Measurements from ENCODE around the gene MAP3K10.
"Not testable (repeated sequence)": the region's sequence is repeated elsewhere in the genome, so short reads cannot be mapped to it uniquely, and the experiment has no call there.

MAP3K10 gene

DNA sequence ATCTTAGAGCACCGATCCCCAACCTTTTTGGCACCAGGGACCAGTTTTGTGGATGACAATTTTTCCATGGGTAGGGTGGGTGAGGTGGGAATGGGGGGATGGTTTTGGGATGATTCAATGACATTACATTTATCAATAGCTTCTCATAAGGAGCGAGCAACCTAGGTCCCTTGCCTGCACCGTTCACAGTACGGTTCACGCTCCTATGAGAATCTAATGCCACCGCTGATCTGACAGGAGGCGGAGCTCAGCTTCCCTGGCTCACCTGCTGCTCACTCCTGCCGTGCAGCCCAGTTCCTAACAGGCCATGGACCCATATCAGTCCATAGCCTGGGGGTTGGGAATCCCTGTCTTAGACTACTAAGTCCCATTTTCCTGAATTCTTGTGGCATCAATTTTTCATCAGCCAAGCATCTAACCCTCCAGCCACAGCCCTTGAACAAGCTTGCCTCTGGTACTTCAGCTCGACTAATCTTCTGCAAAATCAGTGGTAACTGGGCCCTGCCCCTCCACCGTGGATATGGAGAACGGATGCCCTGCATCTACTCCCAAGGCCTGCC, 37.0 kb upstream of the MAP3K10 start:
- Histone ChIP-seq H3K27me3 (ENCODE audit: insufficient read depth, low read length) (no peaks in the 10 kb centered on the region), H3K36me3 (ENCODE audit: insufficient read depth, low read length) (no peaks in the 10 kb centered on the region), H3K9ac (ENCODE audit: low read depth, low read length) (no peak overlapping the region), H3K27ac (ENCODE audit: low read depth, low read length) (no peak overlapping the region), H3K9me3 (ENCODE audit: insufficient read depth, low read depth, low read length) (no peaks in the 10 kb centered on the region), H3K4me1 (ENCODE audit: insufficient read depth, low read length) (no peaks in the 10 kb centered on the region), H3K4me3 (ENCODE audit: low read length) (no peak overlapping the region)
- 88% methylated on average over 11 of the region's 11 CpGs for WGBS

DNA sequence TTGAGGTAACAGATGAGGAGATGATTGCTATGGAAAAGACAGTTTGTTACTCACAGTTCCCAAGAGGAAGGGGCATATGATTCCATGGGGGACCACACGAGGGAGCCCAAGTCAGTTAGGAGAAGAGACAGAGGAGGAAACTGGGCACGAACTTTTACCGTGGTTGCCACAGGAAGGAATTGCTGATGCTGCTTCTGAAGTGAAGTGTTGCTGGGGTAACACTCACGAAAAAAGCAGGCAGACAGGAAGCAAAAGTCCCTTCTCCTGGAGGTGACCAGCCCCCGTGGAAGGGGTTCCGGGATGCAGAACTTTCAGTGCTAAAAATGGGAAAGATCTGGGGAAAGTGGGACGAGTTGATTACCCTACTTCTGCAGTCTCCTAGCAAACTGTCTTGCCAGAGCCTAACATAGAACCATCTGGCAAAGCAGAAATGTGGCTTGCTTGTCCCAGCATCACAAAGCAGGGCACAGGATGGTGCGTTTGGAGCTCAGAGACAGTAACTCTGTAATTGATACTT, 35.4 kb upstream of the MAP3K10 start:
- 61% methylated on average over 8 of the region's 8 CpGs for WGBS
- no peak overlapping the region for H3K27ac ChIP-seq (ENCODE audit: low read depth, low read length)

GRCh38 chr19:40157059-40157458, 34.2 kb upstream of the MAP3K10 start:
- H3K9ac ChIP-seq (ENCODE audit: low read depth, low read length) = no peak overlapping the region
- no peak overlapping the region for H3K27ac ChIP-seq (ENCODE audit: low read depth, low read length)
- H3K4me1 ChIP-seq (ENCODE audit: insufficient read depth, low read length) = no peaks in the 10 kb centered on the region
- no peak overlapping the region for H3K4me3 ChIP-seq (ENCODE audit: low read length)
- H3K9me3 ChIP-seq (ENCODE audit: insufficient read depth, low read depth, low read length) = no peaks in the 10 kb centered on the region
- 82% methylated on average over 6 of the region's 6 CpGs for WGBS
- H3K36me3 ChIP-seq (ENCODE audit: insufficient read depth, low read length) = no peaks in the 10 kb centered on the region
- H3K27me3 ChIP-seq (ENCODE audit: insufficient read depth, low read length) = no peaks in the 10 kb centered on the region

More for the DNA sequence above, 35.4 kb upstream of the MAP3K10 start:
- Histone ChIP-seq H3K9ac (ENCODE audit: low read depth, low read length) (no peak overlapping the region), H3K9me3 (ENCODE audit: insufficient read depth, low read depth, low read length) (no peaks in the 10 kb centered on the region), H3K27me3 (ENCODE audit: insufficient read depth, low read length) (no peaks in the 10 kb centered on the region), H3K4me1 (ENCODE audit: insufficient read depth, low read length) (no peaks in the 10 kb centered on the region), H3K4me3 (ENCODE audit: low read length) (no peak overlapping the region), H3K36me3 (ENCODE audit: insufficient read depth, low read length) (no peaks in the 10 kb centered on the region)

DNA sequence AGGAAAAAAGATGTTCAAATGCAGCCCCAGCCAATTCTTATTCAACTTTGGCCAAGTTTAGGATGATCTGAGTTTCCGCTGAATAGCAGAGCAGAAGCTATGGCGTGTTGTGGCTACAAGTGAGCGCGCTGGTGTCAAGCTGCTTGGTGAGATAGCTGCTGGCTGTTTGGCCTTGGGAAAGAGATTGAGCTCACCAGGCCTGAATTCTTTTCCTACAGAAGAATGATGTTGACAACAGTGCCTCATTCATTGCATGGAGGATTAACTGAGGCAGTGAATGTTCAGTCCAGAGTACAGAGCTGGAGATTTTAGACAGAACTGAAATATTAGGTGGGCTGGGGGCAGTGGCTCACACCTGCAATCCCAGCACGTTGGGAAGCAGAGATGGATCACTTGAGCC, 31.5 kb upstream of the MAP3K10 start:
- Histone ChIP-seq H3K27ac (ENCODE audit: low read depth, low read length) (no peak overlapping the region), H3K27me3 (ENCODE audit: insufficient read depth, low read length) (no peaks in the 10 kb centered on the region), H3K9me3 (ENCODE audit: insufficient read depth, low read depth, low read length) (no peaks in the 10 kb centered on the region), H3K4me1 (ENCODE audit: insufficient read depth, low read length) (no peaks in the 10 kb centered on the region), H3K9ac (ENCODE audit: low read depth, low read length) (no peak overlapping the region), H3K4me3 (ENCODE audit: low read length) (no peak overlapping the region), H3K36me3 (ENCODE audit: insufficient read depth, low read length) (no peaks in the 10 kb centered on the region)
- WGBS = 93% methylated on average over 5 of the region's 5 CpGs

DNA sequence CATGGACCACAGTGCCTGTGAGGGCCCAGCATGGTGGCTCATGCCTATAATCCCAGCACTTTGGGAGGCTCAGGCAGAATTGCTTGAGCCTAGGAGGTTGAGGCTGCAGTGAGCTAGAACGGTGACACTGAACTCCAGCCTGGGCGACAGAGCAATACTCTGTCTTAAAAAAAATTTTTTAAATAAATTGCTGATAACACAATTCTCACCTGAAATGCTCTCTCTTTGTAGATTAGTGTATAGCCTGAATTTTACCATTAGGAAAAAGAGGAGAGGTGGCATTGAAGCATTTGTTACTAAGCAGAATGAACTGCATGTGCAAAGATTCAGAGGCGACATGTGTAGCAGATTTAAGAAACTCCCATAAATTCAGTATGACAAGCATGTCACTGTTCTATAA, 29.1 kb upstream of the MAP3K10 start:
- no peak overlapping the region for H3K9ac ChIP-seq (ENCODE audit: low read depth, low read length)
- H3K27ac ChIP-seq (ENCODE audit: low read depth, low read length) = no peak overlapping the region
- no peaks in the 10 kb centered on the region for H3K9me3 ChIP-seq (ENCODE audit: insufficient read depth, low read depth, low read length)
- 0 out of 2 replicates have a peak, but pooled peaks cover 3% of the 10 kb centered on the region for H3K4me1 ChIP-seq (ENCODE audit: insufficient read depth, low read length)
- no peak overlapping the region for H3K4me3 ChIP-seq (ENCODE audit: low read length)
- H3K27me3 ChIP-seq (ENCODE audit: insufficient read depth, low read length) = no peaks in the 10 kb centered on the region
- 95% methylated on average over 3 of the region's 3 CpGs for WGBS
- H3K36me3 ChIP-seq (ENCODE audit: insufficient read depth, low read length) = no peaks in the 10 kb centered on the region

DNA sequence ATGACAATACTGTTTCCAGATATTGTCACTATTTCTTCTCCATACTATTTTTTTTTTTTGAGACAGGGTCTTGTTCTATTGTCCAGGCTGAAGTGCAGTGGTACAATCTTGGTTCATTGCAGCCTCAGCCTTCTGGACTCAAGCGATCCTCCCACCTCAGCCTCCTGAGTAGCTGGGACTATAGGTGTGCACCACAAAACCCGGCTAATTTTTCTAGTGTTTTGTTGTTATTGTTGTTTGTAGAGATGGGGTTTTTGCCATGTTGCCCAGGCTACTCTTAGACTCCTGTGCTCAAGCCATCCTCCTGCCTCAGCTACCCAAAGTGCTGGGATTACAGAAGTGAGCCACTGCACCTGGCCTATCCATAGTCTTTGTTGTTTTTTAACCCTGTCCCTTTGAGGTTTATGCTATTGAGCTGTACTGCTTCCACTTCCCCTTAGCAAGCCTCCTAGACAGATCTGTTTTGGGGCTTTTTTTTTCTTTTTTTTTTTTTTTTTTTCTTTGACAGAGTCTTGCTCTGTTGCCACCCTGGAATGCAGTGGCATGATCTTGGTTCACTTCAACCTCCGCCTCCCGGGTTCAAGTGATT, 27.6 kb upstream of the MAP3K10 start:
- Histone ChIP-seq H3K36me3 (ENCODE audit: insufficient read depth, low read length) (no peaks in the 10 kb centered on the region), H3K4me1 (ENCODE audit: insufficient read depth, low read length) (0 out of 2 replicates have a peak, but pooled peaks cover 3% of the 10 kb centered on the region), H3K4me3 (ENCODE audit: low read length) (no peak overlapping the region), H3K9ac (ENCODE audit: low read depth, low read length) (no peak overlapping the region), H3K27me3 (ENCODE audit: insufficient read depth, low read length) (no peaks in the 10 kb centered on the region), H3K9me3 (ENCODE audit: insufficient read depth, low read depth, low read length) (no peaks in the 10 kb centered on the region), H3K27ac (ENCODE audit: low read depth, low read length) (no peak overlapping the region)
- 91% methylated on average over 4 of the region's 4 CpGs for WGBS

- Histone ChIP-seq H3K9me3 (ENCODE audit: insufficient read depth, low read depth, low read length) (no peaks in the 10 kb centered on the region), H3K9ac (ENCODE audit: low read depth, low read length) (no peak overlapping the region), H3K27me3 (ENCODE audit: insufficient read depth, low read length) (no peaks in the 10 kb centered on the region), H3K36me3 (ENCODE audit: insufficient read depth, low read length) (no peaks in the 10 kb centered on the region), H3K27ac (ENCODE audit: low read depth, low read length) (no peak overlapping the region), H3K4me3 (ENCODE audit: low read length) (no peak overlapping the region), H3K4me1 (ENCODE audit: insufficient read depth, low read length) (0 out of 2 replicates have a peak, but pooled peaks cover 3% of the 10 kb centered on the region)
- 40% methylated on average over 10 of the region's 10 CpGs for WGBS
Observed at GRCh38 chr19:40165362-40165937, 25.8 kb upstream of the MAP3K10 start.

GRCh38 chr19:40169482-40170302, 21.5 kb upstream of the MAP3K10 start:
- H3K4me3 ChIP-seq (ENCODE audit: low read length); H3K9me3 ChIP-seq (ENCODE audit: insufficient read depth, low read depth, low read length); H3K27ac ChIP-seq (ENCODE audit: low read depth, low read length); H3K36me3 ChIP-seq (ENCODE audit: insufficient read depth, low read length); H3K4me1 ChIP-seq (ENCODE audit: insufficient read depth, low read length); H3K9ac ChIP-seq (ENCODE audit: low read depth, low read length); H3K27me3 ChIP-seq (ENCODE audit: insufficient read depth, low read length): not testable (repeated sequence)
- 92% methylated on average over 30 of the region's 30 CpGs for WGBS

DNA sequence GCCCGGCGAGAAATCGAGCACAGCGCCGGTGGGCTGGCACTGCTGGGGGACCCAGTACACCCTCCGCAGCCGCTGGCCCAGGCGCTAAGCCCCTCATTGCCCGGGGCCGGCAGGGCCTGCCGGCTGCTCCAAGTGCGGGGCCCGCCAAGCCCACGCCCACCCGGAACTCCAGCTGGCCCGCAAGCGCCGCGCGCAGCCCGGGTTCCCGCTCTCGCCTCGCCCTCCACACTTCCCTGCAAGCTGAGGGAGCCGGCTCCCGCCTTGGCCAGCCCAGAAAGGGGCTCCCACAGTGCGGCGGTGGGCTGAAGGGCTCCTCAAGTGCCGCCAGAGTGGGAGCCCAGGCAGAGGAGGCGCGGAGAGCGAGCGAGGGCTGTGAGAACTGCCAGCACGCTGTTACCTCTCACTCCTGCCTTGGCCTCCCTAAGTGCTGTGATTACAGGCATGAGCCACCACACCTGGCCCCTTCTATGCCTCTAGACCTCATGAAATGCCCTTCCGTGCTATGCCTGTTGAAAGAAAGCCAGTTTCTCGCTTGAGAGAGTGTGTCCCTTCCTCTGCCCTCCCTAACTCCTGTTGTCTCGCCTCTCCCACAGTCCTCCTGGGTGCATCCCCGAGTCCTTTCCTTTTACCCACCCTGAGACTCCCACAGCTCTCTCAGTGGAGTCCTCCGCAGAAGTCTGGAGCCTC, 20.8 kb upstream of the MAP3K10 start:
- H3K4me3 ChIP-seq (ENCODE audit: low read length); H3K36me3 ChIP-seq (ENCODE audit: insufficient read depth, low read length); H3K9ac ChIP-seq (ENCODE audit: low read depth, low read length); H3K4me1 ChIP-seq (ENCODE audit: insufficient read depth, low read length); H3K27me3 ChIP-seq (ENCODE audit: insufficient read depth, low read length); H3K9me3 ChIP-seq (ENCODE audit: insufficient read depth, low read depth, low read length); H3K27ac ChIP-seq (ENCODE audit: low read depth, low read length): not testable (repeated sequence)
- 94% methylated on average over 39 of the region's 39 CpGs for WGBS

- 93% methylated on average over 4 of the region's 4 CpGs for WGBS
- H3K9ac ChIP-seq (ENCODE audit: low read depth, low read length) = not testable (repeated sequence)
Observed at GRCh38 chr19:40171293-40171692, 19.9 kb upstream of the MAP3K10 start.

DNA sequence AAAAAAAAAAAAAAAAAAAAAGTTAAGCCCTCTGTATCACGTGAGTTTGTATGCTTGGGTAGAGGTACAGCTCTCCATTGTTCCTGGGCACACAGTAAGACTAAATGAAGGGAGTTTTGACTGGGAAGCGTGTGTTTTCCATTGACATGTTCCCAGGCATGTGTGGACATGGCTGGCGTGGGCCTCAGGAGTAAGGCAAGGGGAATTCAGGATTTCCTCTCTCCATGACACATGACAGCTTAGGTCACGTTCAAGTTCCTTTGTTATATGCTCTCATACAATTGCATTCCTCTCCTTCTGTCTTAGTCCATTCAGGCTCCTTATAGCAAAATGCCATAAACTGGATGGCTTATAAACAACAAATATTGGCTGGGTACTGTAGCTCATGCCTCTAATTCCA, 17.1 kb upstream of the MAP3K10 start:
- Histone ChIP-seq H3K9ac (ENCODE audit: low read depth, low read length) (no peak overlapping the region), H3K27ac (ENCODE audit: low read depth, low read length) (no peak overlapping the region), H3K4me1 (ENCODE audit: insufficient read depth, low read length) (no peaks in the 10 kb centered on the region), H3K4me3 (ENCODE audit: low read length) (no peak overlapping the region), H3K27me3 (ENCODE audit: insufficient read depth, low read length) (no peaks in the 10 kb centered on the region), H3K36me3 (ENCODE audit: insufficient read depth, low read length) (no peaks in the 10 kb centered on the region), H3K9me3 (ENCODE audit: insufficient read depth, low read depth, low read length) (no peaks in the 10 kb centered on the region)
- WGBS = 93% methylated on average over 4 of the region's 4 CpGs

More at GRCh38 chr19:40171293-40171692, 19.9 kb upstream of the MAP3K10 start:
- not testable (repeated sequence) for H3K27ac ChIP-seq (ENCODE audit: low read depth, low read length); H3K4me1 ChIP-seq (ENCODE audit: insufficient read depth, low read length); H3K27me3 ChIP-seq (ENCODE audit: insufficient read depth, low read length); H3K9me3 ChIP-seq (ENCODE audit: insufficient read depth, low read depth, low read length); H3K4me3 ChIP-seq (ENCODE audit: low read length); H3K36me3 ChIP-seq (ENCODE audit: insufficient read depth, low read length)

Data from HUES64 (cell line).